Activated T-cell treated with anti-CD3 and anti-CD28 coated beads, Interleukin-2, amount 50 U/mL, for 48 hours (primary cell): ENCODE results near the gene SPAG16.

Experiments used
- DNase-seq, 2 experiments: peaks; one replicate each; pipeline ENCODE4 v3.0.0-alpha.2; 2020

The SPAG16 gene

DNA sequence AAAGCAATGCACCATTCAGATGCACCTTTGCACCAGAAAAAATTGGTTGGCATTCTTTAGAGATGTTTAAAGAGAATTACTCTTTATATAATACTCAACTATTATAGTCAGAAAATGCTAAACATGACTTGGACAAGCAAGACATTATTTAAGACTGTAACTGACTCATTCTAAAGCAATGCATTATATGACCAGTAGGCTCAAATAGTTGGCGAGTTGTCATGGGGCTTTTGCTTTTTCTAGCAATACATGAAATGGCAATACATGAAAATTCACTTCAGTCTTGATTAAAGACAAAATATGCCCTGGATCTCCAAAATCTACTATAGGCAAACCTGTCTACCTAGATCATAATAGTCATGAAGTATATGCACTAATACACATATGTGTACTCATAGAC lies 909.7 kb downstream of the SPAG16 start:
- DNase-seq: no peak

DNA sequence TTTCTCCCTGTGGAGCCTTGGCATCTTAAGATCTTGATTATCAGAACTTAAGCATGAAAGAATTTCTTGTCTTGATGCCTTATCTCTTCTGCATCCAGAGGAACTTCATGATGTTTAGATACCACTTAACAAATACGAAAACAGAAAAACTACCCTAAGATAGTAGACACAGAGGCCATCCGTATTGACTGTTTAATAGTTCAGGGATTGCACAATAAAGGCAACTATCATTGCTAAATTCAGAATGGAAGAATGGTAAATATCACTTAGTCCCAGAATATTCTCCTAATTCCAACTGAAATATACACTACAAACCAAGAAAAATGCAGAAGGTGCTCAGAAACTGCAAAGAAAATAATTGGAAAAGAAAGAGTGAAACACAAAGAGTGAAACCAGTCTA lies 912.0 kb downstream of the SPAG16 start:
- no peak for DNase-seq

DNA sequence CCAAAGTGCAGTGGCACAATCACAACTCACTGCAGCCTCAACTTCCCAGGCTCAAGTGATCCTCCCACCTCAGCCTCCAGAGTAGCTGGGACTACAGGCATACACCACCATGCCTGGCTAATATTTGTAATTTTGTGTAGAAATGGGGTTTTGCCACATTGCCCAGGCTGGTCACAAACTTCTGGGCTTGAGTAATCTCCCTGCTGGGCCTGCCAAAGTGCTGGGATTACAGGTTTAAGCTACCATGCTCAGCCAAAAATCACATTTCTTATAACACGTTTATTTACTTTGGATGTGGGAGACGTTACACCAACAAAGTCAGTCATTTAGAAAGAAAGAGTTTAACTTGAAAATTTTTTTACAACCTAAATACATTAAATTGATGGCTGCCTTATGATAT lies 917.6 kb downstream of the SPAG16 start:
- no peak for DNase-seq

DNA sequence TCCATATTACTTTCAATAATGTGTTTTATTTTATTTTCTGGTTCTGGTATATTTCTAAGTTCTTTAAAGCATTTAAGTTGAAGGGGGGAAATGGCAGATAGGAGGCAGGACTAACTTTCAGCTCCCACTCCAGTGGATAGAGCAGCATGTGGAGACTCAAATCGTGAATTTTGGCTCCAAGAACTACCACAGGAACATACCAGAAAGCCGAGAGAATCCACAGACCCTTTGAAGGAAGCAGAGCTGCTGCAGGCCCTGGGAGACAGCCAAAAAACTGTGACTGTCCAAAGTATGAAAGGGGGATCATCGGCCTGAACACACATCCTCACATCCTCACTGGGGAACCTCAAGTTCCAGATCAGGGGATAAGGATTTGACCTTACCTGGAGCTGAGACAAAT lies 919.0 kb downstream of the SPAG16 start:
- no peak for DNase-seq

DNA sequence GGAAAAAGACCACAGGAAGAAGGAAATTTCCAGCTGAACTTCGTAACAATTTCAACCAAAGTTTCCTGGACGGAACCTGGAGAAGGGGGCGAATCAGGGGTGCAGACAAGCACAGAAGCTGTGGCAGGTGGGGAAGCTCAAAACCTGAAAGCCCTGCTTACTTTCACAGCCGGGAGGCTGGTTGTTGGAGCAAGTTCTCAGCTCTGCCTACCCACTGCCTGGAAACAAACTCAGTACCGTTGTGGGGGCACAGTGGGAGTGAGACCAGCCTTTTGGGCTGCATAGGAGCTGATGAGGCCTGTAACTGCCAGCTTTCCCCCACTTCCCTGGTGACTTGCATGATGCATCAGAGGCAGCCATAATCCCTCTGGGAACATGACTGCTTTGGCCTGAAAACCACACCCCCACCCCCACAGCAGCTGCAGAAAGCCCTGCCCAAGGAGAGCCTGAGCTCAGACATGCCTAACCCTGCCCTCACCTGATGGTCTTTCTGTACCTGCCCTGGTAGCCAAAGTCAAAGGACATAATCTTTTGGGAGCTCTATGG lies 919.6 kb downstream of the SPAG16 start:
- no peak for DNase-seq

DNA sequence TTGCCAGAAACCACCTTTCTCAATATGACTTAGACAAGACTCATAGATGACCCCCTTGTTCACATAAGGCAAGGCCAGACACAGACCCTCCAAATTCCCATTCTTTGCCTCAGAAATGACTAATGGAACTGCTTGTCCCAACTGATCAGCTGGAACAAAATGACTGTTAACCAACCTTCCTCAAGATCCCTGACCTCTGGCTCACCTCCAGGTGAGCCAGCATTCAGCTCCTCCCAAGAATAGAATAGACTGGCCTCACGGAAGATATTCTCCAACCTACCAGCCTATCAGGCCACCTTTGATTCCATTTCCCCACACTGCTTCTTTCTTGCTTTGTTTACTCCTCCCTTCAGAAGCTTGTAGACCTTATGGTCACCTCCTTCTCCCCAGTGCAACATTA lies 930.8 kb downstream of the SPAG16 start:
- no peak for DNase-seq

DNA sequence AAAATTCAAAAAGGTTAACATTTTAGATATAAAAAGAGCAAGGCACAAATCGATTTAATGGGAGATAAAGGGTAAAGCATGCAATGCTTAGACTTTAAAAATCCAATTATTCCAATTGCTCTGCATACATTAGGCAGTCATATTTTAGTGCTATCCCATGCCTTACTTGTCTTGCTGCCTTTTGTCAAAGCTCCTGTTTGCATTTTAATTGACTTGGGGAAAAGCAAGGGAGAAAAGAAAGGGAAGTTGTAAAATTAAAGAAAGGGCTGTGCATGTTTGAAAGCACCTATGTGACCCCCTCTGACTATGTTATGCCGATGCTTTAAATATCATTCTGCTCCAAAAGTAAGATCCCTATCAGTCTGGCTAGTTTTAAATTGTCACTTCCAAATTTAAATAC lies 932.9 kb downstream of the SPAG16 start:
- DNase-seq: no peak

DNA sequence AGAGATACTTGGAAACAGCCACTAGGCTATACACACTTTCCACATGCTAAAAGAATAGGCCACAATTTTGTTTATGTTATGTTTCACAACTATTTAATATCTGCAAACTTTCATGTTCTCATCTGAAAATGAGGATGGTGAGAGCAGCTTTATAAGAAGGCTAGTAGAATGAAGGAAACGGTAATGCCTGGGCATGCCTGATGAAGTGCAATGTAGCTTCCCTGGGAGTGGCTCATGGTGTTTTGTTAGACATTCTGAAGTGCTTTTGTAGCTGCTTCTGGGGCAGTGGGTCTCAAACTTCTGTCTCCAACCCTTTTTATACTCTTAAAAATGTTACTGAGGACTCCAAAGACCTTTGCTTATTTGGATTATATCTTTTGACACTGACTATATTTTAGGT lies 933.3 kb downstream of the SPAG16 start:
- DNase-seq: no peak

DNA sequence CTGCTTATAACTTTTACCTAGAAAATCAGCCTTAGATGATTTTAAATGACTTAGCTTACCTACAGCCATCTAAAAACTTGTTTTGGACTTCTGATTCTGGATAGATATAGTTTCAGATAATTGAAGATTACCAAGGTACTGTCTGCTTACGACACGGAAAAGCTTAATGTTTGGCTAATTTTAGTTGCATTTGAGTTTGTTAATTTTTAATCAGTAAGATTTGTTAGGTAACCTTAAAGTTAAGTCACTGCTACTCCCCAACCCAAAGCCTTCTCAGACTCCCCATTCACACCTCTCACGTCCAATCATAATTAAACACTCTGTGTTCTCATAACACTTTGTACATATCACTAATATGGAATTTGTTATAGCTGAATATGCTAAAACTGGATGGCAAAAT lies 936.0 kb downstream of the SPAG16 start:
- no peak for DNase-seq

DNA sequence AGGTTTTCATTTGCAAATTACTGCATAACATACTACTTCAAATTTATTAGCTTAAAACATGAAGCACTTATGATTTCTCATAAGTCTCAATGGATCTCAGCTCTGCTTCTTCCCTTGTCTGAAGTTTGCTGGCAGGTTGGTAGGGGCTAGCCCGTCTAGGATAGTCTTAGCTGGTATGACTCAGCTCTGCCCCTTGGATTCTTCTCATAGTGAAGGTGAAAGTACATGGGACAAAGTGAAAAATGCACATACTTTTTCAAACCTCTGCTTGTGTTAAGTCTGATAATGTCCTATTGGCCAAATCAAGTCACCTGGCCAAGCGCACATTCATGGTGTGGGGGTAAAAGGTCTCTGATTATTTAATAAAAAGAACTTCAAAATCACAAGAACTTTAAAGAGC lies 941.8 kb downstream of the SPAG16 start:
- no peak for DNase-seq

DNA sequence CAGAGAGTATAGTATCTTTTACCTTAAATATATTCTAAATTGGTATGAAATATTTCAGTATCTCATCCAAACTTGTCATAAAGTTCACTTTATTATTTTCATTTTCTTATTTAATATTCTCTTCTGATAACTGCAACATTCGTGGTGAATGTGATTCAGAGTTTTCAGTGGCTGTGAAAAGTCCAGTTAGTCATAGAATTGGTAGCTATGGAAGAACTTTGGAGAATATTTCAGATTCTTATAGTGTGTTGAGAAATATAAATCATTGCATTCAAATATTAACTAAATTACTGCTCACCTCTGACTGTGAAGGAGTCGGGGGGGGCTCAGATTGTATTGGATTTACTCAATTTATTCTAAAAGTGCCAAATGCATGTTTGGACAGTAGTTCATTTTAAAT lies 948.0 kb downstream of the SPAG16 start:
- DNase-seq: no peak

DNA sequence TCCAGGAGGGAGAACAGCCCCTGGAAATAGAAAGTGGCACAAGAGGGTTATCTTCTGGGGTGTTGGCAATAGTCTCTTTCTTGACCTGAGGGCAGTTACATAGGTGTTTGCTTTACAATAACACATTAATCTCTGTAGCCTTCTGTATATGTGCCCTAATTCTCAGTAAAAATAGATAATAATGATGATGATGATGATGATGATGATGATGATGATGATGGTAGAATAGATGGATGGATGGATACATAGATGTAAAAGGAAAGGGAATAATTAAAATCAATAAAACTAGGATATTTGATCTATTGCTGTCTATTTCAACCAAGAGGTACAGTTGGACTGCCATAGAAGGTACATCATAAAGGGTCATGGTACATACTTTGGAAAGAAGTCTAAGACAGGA lies 948.9 kb downstream of the SPAG16 start:
- no peak for DNase-seq

DNA sequence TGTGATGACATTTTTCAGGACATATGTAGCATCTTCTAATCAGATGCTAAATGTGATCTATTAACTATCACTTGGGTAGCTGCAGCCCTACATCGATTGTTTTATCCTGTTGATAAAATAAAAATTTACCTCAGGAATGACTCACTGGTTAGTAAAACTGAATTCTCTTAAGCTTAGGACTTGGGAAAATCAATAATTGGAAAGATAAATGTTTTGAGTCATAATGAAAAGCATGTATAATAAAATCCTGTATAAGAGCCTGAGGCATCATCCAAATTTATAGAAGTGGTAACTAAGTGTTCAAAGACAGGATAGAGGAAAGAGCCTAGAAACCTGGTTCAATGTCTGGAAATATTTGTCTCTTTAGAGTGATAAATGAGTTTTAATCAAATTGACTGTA lies 958.5 kb downstream of the SPAG16 start:
- no peak for DNase-seq

DNA sequence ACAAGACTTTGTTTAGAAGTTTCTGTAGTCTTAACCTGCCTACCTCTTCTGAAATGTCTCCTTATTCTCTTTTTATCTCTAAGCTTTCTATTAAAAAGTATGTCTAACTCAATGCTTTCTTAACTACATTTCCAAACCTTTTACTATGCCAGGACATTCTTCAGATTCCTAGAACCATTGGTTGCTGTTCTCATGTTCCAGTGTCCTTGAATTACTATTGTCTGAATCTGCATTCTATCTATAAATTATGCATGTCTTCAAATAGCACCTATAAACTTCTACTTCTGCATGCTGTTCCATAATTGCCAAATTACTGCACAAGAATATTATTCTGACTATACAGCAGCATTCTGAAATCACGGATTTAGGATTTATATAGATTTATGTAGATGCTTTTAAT lies 960.6 kb downstream of the SPAG16 start:
- no peak for DNase-seq

DNA sequence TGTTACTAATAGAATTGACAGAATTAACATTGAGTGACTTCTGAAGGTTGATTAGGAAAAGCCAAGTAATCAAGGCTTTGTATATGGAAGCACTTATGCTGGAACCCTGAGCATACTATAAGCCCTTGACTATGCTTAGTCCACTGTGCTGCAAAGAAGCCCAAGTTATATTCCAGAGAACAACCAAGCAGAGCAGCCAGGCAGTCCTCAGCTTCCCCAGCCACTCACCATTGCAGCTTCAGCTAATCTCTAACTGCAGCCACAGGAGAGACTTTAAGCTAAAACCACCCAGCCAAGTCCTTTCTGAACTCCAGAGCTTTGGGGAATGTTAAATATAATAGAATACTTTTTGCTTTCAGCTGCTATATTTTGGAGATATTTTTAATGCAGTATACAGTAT lies 962.2 kb downstream of the SPAG16 start:
- DNase-seq: no peak

DNA sequence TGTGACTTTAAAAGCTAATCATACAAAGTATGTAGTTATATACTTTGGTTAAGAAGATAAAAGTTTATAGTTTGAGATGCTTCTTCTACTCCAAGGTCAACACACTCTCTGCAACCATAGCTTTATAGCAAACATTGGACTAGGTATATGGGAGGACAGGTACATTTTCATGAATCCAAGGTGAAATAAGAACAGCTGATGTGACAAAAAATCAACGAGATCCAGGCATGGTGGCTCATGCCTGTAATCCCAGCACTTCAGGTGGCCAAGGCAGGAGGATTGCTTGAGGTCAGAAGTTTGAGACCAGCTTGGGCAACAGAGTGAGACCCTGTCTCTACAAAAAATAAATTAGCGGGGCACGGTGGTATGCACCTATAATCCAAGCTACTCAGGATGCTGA lies 963.3 kb downstream of the SPAG16 start:
- DNase-seq: no peak

DNA sequence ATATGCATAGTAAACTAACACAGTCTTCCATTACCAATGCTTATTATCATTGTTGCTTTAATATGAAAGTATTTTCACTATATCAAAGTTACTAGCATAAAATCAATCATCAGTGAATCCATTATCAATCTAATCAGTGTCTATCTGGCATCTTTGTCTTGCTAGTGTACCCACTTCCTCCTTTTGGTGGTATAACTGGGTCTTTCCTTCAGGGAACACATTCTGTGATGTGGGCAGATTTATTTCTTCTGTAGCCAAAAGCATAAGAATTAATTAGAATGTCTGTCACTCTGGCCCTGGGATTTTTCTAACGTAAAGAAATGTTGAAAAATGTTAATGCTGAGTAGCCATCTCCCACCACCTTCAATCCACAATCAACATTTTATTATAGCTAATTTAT lies 970.8 kb downstream of the SPAG16 start:
- no peak for DNase-seq

DNA sequence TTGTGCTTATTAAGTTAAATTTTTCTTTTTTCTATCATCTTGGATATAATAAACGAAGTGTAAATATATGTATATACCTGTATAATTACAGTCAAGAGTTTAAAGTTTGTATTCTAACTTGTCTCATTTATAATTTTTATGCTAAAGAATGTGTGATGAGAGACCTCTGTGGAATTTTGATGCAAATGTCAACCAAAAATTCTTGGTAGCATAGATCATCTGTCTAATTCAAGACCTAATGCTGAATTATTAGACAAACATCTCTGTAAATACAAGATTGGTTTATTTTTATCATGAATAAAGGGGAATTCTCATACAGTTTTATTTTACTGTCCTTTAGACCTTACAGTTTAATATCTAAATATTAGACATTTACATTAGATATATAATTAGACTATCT lies 977.4 kb downstream of the SPAG16 start:
- no peak for DNase-seq

DNA sequence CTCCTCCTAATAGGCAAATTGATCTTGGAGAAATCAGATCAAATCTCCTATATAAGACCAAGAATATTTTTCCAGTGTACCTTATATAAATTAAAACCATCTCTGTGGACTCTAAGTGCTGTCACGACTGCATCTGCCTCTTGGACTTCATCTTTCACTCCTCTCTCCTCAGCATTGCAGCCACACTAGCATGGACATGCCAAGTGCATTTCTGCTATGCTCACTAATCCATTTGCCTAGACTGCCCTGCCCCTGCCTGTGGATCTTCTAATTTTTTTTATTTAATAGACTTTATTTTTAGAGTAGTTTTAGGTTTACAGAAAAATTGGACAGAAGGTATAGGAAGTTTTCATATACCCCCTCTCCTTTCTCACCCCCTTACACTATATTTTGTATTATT lies 979.9 kb downstream of the SPAG16 start:
- no peak for DNase-seq

DNA sequence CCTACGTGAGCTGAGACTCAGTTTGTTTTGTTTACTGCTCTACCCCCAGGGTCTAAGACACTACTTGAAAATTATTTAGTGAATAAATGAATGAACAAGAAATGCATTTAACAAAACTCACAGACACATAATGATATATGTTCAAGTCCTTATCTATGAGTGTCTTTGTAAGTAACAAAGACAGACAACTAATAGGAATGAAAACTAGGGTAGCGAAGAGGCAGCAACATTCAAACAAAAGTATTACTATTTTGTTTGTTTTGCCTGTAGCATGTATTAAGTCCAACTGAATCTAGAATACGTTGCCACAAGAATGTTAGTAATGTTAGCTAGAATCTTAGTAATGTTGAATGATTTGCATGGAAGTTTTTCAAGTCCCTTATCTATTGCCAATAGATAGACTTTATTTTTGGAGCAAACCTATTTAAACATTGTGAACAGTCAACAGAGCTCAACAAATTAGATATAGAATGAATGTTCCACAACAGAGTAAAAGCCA lies 981.8 kb downstream of the SPAG16 start:
- no peak for DNase-seq

DNA sequence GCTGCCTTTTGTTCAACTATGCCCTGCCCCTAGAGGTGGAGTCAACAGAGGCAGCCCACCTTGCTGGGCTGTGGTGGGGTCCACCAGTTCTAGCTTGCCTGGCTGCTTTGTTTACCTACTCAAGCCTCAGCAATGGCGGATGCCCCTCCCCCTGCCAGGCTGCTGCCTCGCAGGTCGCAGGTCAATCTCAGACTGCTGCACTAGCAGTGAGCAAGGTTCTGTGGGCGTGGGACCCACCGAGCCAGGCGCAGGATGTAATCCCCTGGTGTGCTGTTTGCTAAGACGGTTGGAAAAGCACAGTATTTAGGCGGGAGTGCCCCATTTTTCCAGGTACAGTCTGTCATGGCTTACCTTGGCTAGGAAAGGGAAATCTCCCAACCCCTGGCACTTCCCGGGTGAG lies 993.6 kb downstream of the SPAG16 start:
- DNase-seq: no peak

DNA sequence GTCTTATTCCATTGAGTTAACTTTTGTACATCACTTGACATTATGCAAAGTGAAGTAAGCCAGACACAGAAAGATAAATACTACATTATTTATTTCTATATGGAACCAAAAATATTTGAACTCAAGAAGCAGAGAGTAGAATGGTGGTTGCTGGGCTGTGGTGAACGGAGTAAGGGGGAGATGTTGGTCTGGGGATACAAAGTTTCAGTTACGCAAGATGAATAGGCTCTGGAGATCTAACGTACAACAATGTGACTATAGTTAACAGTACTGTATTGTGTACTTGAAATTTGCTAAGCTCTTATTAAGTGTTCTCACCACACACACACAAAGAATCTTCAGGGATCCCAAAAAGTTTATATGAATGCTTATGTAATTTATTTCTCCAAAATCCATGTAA lies 1001.7 kb downstream of the SPAG16 start:
- no peak for DNase-seq

DNA sequence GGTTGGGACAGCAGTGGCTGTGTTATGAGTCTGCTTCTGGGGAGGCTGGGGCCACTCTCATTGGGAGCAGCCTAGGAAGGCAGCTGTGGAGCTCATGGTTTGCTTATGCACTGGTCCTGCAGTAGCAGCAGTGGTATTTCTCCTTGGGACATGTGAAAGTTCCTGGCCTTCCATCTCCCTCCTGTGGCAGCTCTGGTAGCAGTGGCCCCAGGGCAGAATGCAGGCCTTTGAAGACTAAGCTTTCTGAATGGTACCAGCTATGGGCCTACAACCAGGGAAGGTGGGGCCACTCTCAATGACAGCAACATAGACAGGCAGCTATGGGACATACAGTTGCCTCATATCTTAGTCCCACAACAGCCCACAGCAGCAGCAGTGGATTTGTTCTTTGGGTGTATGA lies 1009.3 kb downstream of the SPAG16 start:
- no peak for DNase-seq

DNA sequence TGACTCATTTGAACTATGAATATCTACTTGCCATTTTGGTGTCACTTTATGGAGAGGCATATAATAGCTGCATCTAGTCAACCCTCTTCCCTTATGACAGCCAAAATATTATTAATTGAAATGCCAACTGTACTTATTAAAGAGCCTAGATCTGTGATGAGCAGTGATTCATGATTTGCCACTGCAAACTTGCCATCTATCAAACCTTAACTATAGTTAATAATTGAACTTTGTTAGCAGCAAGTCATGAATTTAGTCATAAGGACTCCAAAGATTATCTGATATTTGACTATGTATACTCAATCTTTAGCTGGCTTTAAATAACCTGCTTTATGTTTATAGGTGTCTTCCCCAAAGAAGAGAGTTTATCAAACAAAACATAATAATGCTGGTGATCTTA lies 1010.2 kb downstream of the SPAG16 start:
- no peak for DNase-seq

DNA sequence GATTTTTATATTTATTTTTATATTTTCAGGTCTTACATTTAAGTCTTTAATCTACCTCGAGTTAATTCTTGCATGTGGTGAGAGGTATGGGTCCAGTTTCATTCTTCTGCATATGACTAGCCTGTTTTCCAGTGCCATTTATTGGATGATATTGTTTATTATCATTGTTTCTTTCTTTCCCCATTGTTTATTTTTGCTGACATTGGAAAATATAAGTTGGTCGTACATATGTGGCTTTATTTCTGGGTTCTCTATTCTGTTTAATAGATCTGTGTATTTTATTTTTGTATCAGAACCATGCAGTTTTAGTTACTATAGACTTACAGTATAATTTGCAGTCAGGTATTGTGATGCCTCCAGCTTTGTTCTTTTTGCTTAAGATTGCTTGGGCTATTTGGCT lies 1013.2 kb downstream of the SPAG16 start:
- no peak for DNase-seq

DNA sequence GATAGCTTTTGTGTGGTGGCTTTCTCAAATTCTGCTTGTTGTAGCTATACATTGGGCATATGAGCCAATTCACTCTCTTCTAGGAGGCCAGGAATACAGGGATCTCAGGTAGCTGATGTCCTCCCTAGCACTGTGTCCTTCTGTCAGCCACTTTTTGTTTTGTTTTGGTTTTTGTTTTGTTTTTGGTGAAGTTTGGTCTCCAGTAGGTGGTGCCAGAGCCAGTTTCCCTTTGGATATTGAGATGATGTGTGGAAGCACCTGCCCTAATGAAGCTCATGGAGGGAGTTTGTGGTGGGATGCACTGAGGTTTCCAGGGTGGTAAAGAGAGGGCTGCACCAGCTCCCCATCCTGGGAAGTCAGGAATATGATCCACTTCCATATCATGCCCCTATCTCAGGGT lies 1026.1 kb downstream of the SPAG16 start:
- no peak for DNase-seq
